Measurements from ENCODE around the gene KCNF1.

GRCh38 chr2:10932345-10933151, 20.8 kb downstream of the KCNF1 start:
- TF ChIP-seq POLR2A (IDR thresholded peaks at IDR 0.05; ENCODE audit: low read depth, low read length), result no peak
- TF ChIP-seq TAF1 (IDR thresholded peaks at IDR 0.05; ENCODE audit: borderline replicate concordance, low read depth, low read length), result no peak
- TF ChIP-seq POLR2AphosphoS5 (IDR thresholded peaks at IDR 0.05; ENCODE audit: low read depth, low read length), result no peak

Data from GM12892 (cell line).